Muscle layer of colon (tissue), 2 donors: ENCODE results near the gene SLC25A26.

Experiments used
- H3K27ac ChIP-seq: one replicate; pipeline ENCODE4 v1.7.0; 2013; ENCODE audit warnings: low read depth, mild to moderate bottlenecking, low read length, moderate library complexity
- H3K27me3 ChIP-seq, 2 donors: one replicate each; pipeline ENCODE4 v1.7.0; 2013; ENCODE audit warnings: low read length in 2 of 2, mild to moderate bottlenecking in 2 of 2; ENCODE audit not compliant: insufficient read depth in 2 of 2, control insufficient read depth in 1 of 2
- H3K36me3 ChIP-seq: one replicate; pipeline ENCODE4 v1.7.0; 2013; ENCODE audit warnings: mild to moderate bottlenecking, low read length; ENCODE audit not compliant: insufficient read depth
- H3K4me1 ChIP-seq: one replicate; pipeline ENCODE4 v1.7.0; 2013; ENCODE audit warnings: mild to moderate bottlenecking, low read length; ENCODE audit not compliant: insufficient read depth
- H3K4me3 ChIP-seq, 2 donors: one replicate each; pipeline ENCODE4 v1.7.0; 2013; ENCODE audit warnings: low read length in 2 of 2, low read depth in 1 of 2, mild to moderate bottlenecking in 1 of 2, moderate library complexity in 1 of 2
- H3K9ac ChIP-seq: one replicate; pipeline ENCODE4 v1.7.0; 2013; ENCODE audit warnings: low read length
- H3K9me3 ChIP-seq: one replicate; pipeline ENCODE4 v1.7.0; 2013; ENCODE audit warnings: mild to moderate bottlenecking, low read length
- donor health status: abdominal sarcoma.
- donor health status: Adenocarcinoma of cecum.

Gene SLC25A26

GRCh38 chr3:66326340-66326739 is 105.5 kb downstream of the SLC25A26 start:
- H3K9me3 ChIP-seq, result no peaks in the 10 kb centered on the region

GRCh38 chr3:66335671-66336070 is 114.9 kb downstream of the SLC25A26 start:
- Histone ChIP-seq H3K27ac (no peak overlapping the region), H3K4me1 (no peaks in the 10 kb centered on the region), H3K36me3 (no peaks in the 10 kb centered on the region), H3K27me3 (no peaks in the 10 kb centered on the region), H3K9me3 (no peaks in the 10 kb centered on the region), H3K4me3 (no peak overlapping the region), H3K9ac (no peak overlapping the region)

More at GRCh38 chr3:66326340-66326739, 105.5 kb downstream of the SLC25A26 start:
- no peaks in the 10 kb centered on the region for H3K27me3 ChIP-seq
- no peaks in the 10 kb centered on the region for H3K36me3 ChIP-seq
- H3K4me3 ChIP-seq, result no peak overlapping the region
- no peak overlapping the region for H3K27ac ChIP-seq
- no peaks in the 10 kb centered on the region for H3K4me1 ChIP-seq
- no peak overlapping the region for H3K9ac ChIP-seq

DNA sequence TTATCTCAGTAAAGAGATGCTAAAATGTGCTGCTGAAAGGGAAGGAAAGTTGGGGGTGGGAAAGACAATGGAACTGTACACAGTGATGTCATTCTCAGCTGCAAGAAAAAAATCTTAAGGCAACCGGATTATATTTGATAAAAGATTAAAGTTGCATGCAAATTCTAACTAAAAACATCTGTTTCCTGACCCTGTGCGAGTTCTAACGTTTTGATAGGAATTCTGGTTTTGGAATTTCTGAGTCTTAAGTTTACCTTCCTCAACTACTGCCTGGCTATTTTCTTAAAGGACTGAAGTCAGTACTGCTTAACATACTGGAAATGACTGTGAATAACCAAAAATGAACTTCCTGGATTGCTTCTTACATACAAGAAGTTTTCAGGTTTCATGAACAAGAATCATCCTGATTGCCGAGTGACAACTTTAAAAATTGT is 115.5 kb downstream of the SLC25A26 start:
- Histone ChIP-seq H3K36me3 (no peaks in the 10 kb centered on the region), H3K9me3 (no peaks in the 10 kb centered on the region), H3K4me3 (no peak overlapping the region), H3K4me1 (no peaks in the 10 kb centered on the region), H3K27me3 (no peaks in the 10 kb centered on the region), H3K27ac (no peak overlapping the region), H3K9ac (no peak overlapping the region)

GRCh38 chr3:66338927-66339326 is 118.1 kb downstream of the SLC25A26 start:
- Histone ChIP-seq H3K36me3 (no peaks in the 10 kb centered on the region), H3K4me3 (no peak overlapping the region), H3K27me3 (no peaks in the 10 kb centered on the region), H3K9ac (no peak overlapping the region), H3K4me1 (peaks cover 9% of the 10 kb centered on the region), H3K9me3 (no peaks in the 10 kb centered on the region), H3K27ac (no peak overlapping the region)

DNA sequence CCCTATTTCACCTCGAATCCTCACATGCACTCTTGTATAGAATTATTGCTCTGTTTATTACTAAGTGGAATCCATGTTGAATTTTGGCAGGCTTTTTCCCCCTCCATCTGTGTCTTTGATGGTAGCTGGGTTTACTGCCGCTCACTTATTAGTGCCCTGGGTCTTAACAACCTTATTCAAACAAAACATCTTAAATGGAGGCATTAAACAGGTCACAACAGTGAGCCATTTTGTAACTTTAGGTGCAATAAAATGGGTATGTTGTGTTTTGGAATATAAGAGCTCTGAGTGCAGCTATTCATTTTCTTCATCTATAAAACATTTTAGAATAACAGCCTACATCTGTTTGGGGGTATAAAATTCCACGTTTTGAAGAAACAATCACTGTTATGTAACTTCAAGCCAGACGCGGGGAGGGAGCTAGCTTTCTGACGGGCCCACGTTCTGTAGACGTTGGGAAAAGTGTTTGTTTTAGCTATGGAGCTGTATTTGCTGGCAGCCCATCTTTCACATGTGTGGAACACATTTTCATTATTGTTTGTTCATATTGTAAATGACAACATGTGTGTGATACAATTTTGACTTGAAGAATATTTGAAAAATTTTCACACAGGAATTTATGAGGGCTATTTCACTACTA is 122.0 kb downstream of the SLC25A26 start:
- Histone ChIP-seq H3K4me1 (peaks cover 26% of the 10 kb centered on the region), H3K27ac (no peak overlapping the region), H3K9ac (no peak overlapping the region), H3K4me3 (no peak overlapping the region), H3K27me3 (no peaks in the 10 kb centered on the region), H3K9me3 (no peaks in the 10 kb centered on the region), H3K36me3 (no peaks in the 10 kb centered on the region)

- Histone ChIP-seq H3K36me3 (no peaks in the 10 kb centered on the region), H3K4me3 (no peak overlapping the region), H3K27ac (no peak overlapping the region), H3K9ac (no peak overlapping the region), H3K4me1 (peaks cover 26% of the 10 kb centered on the region), H3K9me3 (no peaks in the 10 kb centered on the region), H3K27me3 (no peaks in the 10 kb centered on the region)
These were observed 123.6 kb downstream of the SLC25A26 start for GRCh38 chr3:66344391-66344811.

GRCh38 chr3:66344848-66345578 is 124.2 kb downstream of the SLC25A26 start:
- H3K4me3 ChIP-seq, result peak overlapping the region in 1 of 2 donors; percentile 11
- H3K27ac ChIP-seq, result no peak overlapping the region
- H3K27me3 ChIP-seq, result no peaks in the 10 kb centered on the region
- H3K9me3 ChIP-seq, result no peaks in the 10 kb centered on the region
- H3K9ac ChIP-seq, result no peak overlapping the region
- H3K36me3 ChIP-seq, result no peaks in the 10 kb centered on the region
- H3K4me1 ChIP-seq, result peaks cover 26% of the 10 kb centered on the region

GRCh38 chr3:66348704-66349103 is 127.9 kb downstream of the SLC25A26 start:
- Histone ChIP-seq H3K4me1 (peaks cover 26% of the 10 kb centered on the region), H3K27me3 (no peaks in the 10 kb centered on the region), H3K27ac (no peak overlapping the region), H3K36me3 (no peaks in the 10 kb centered on the region), H3K9ac (no peak overlapping the region), H3K4me3 (no peak overlapping the region), H3K9me3 (no peaks in the 10 kb centered on the region)

DNA sequence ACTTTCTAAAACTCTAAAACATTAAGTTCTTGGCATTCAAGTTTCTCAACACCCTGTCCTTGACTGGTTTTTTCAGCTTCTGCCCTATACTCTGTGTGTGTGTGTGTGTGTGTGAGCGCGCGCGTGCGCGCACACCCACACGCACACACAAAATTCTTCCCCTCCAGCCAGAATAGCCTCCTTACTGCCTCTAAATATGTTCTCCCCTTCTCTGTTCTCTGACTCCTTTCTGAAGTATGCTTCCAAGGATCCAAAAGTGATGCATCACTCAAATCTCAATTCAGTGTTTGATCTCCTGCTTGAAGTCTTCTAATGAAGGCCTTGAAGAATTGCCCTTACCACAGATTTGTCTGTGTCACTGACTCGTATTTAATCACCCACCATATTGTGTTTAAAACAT is 129.8 kb downstream of the SLC25A26 start:
- H3K36me3 ChIP-seq, result no peaks in the 10 kb centered on the region
- no peaks in the 10 kb centered on the region for H3K27me3 ChIP-seq
- H3K9me3 ChIP-seq, result no peaks in the 10 kb centered on the region
- H3K9ac ChIP-seq, result no peak overlapping the region
- H3K27ac ChIP-seq, result no peak overlapping the region
- H3K4me1 ChIP-seq, result peaks cover 19% of the 10 kb centered on the region
- H3K4me3 ChIP-seq, result no peak overlapping the region

DNA sequence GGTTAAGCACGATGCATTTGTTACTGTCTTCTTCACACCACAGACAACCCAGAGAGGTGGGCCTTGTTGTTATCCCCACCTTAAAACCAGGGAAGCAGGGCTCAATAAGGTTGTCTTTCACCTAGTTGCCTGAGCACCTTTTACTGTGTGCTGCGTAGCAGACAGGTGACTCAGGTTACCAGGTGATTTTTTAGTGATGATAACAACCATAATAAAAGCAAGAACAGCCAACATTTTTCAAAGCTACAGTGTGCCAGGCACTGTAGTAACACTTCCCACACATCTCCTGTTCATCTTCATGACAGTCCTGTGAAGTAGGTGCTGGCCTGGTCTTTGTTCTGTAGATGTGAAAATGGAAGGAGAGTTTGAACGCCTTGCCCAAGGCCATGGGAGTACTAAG is 132.2 kb downstream of the SLC25A26 start:
- H3K36me3 ChIP-seq, result no peaks in the 10 kb centered on the region
- H3K4me1 ChIP-seq, result peaks cover 14% of the 10 kb centered on the region
- H3K4me3 ChIP-seq, result no peak overlapping the region
- no peak overlapping the region for H3K27ac ChIP-seq
- H3K27me3 ChIP-seq, result no peaks in the 10 kb centered on the region
- H3K9me3 ChIP-seq, result no peaks in the 10 kb centered on the region
- H3K9ac ChIP-seq, result no peak overlapping the region

- no peaks in the 10 kb centered on the region for H3K36me3 ChIP-seq
- H3K9ac ChIP-seq, result no peak overlapping the region
- no peaks in the 10 kb centered on the region for H3K9me3 ChIP-seq
- H3K27ac ChIP-seq, result no peak overlapping the region
- no peak overlapping the region for H3K4me3 ChIP-seq
- no peaks in the 10 kb centered on the region for H3K27me3 ChIP-seq
- peaks cover 14% of the 10 kb centered on the region for H3K4me1 ChIP-seq
These were observed 132.7 kb downstream of the SLC25A26 start for GRCh38 chr3:66353530-66353929.

GRCh38 chr3:66354001-66354400 is 133.2 kb downstream of the SLC25A26 start:
- Histone ChIP-seq H3K9ac (no peak overlapping the region), H3K27me3 (no peaks in the 10 kb centered on the region), H3K27ac (no peak overlapping the region), H3K4me1 (peaks cover 14% of the 10 kb centered on the region), H3K36me3 (no peaks in the 10 kb centered on the region), H3K9me3 (no peaks in the 10 kb centered on the region), H3K4me3 (no peak overlapping the region)
